Measurements from ENCODE around the gene RBM4B. TPM values are rescaled to one million over a fixed set of nuclear protein-coding genes. Genes with fewer than 3 reads are reported as not detected.
A peak's percentile ranks its signal among the peaks of the same experiment; 100 is the strongest.

Gene RBM4B
- total RNA-seq (2021) (14.1 to 21.3 TPM (median 20.3 TPM) in 3 replicates), Bru-seq, nascent RNA (percentile 83 among the genes with signal in this experiment)
- long read RNA-seq, experiment 1, transcript RBM4B-206 (2 exons, 1,646 nt) = minor isoform, 27 of 118 reads
- long read RNA-seq, experiment 1, transcript RBM4B-201 (4 exons, 1,840 nt) = major isoform, 35 of 118 reads
- long read RNA-seq, experiment 1, partial matches to known transcripts = 21 of 118 reads
- long read RNA-seq, experiment 1, other reads (novel, unspliced or antisense) = 31 of 118 reads
- long read RNA-seq, experiment 2, transcript RBM4B-201 (4 exons, 1,840 nt) = minor isoform, 9 of 35 reads
- long read RNA-seq, experiment 2, transcript RBM4B-206 (2 exons, 1,646 nt) = major isoform, 11 of 35 reads
- long read RNA-seq, experiment 2, partial matches to known transcripts = 2 of 35 reads
- long read RNA-seq, experiment 2, other reads (novel, unspliced or antisense) = 11 of 35 reads
- long read RNA-seq, experiment 3, transcript RBM4B-201 (4 exons, 1,840 nt) = minor isoform, 15 of 84 reads
- long read RNA-seq, experiment 3, transcript RBM4B-206 (2 exons, 1,646 nt) = major isoform, 46 of 84 reads
- long read RNA-seq, experiment 3, partial matches to known transcripts = 2 of 84 reads
- long read RNA-seq, experiment 3, other reads (novel, unspliced or antisense) = 17 of 84 reads

DNA sequence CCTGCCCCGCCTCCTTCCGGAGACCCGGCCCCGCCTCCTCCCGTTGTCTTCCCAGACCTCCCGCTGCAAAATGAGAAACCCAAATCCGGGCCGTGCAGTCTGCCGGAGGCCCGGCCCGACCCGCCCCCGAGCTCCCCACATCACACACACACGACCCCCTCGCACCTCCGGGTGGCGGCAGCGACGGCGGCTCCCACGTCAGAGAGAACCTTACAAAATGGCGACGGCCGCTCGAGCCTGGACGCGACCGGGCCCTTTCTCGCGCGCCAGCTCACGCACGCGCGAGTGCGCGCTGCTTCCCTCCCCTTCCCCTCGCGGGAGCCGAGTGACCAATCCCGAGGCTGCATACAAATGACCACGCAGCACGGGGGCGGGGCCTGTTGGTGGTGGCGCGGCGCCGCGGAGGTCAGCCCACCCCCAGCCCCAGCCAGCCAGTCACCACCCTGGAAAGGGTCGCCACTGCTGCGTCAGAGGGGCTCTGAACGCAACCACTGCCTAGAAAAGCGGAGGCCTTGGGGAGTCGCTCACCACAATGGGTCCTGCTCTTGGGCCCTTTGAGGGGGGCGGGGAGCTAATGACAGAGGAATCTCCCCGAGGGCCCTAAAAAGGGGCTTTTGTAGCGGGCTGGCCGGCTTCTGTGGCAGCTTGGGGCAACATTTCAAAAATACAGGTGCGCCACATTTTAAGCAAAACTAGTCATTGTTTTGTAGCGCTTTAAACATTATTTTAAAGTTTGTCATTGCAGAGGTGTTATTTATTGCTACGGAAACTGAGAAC lies at the start of gene RBM4B:
Gene RBM4B, minus strand, starts transcription at position 289 of the 777 bp plus-strand sequence. CDS start 808 bp downstream, outside the sequence.
- ATAC-seq (peak; percentile 95), DNase-seq (ENCODE audit: low spot score) (peak; percentile 98)
- Mint-ChIP-seq H3K9me3 (no peaks in the 10 kb centered on the region), H3K36me3 (peaks cover 12% of the 10 kb centered on the region), H3K27ac (peak within 1 kb of the TSS; percentile 100), H3K4me3 (peak within 1 kb of the TSS; percentile 89), H3K27me3 (ENCODE audit: low read depth) (no peaks in the 10 kb centered on the region), H3K4me1 (peaks cover 29% of the 10 kb centered on the region)
- ChIA-PET POLR2A (interaction anchor here (0.7 to 3.0 kb wide), 21 partner anchors 10 to 292 kb away, joined by 3 to 27 read pairs (median 5); partner anchors contain the start of genes ACTN3, BBS1, CCDC87 and CCS), CTCF (interaction anchor here (0.6 to 3.5 kb wide), 68 partner anchors 11 to 364 kb away, joined by 3 to 47 read pairs (median 5); partner anchors contain the start of genes ACTN3, BBS1, CCDC87 and CCS)
- TF ChIP-seq ERG (CRISPR knock-in tag; IDR thresholded peaks at IDR 0.05) (no peak), NR1H2 (CRISPR knock-in tag; IDR thresholded peaks at IDR 0.05) (no peak), ZNF423 (CRISPR knock-in tag; IDR thresholded peaks at IDR 0.05) (no peak), TEAD1 (CRISPR knock-in tag; IDR thresholded peaks at IDR 0.05) (peak; percentile 68), CBFB (CRISPR knock-in tag; IDR thresholded peaks at IDR 0.05; ENCODE audit: low read depth) (no peak), NFATC4 (CRISPR knock-in tag; IDR thresholded peaks at IDR 0.05) (no peak), GABPB1 (CRISPR knock-in tag; IDR thresholded peaks at IDR 0.05) (peak; percentile 65; the same call in 1 of the 2 replicates), CREM (CRISPR knock-in tag; IDR thresholded peaks at IDR 0.05) (peak; percentile 79), E2F1 (CRISPR knock-in tag; IDR thresholded peaks at IDR 0.05) (no peak), RORB (CRISPR knock-in tag; IDR thresholded peaks at IDR 0.05) (no peak), IRF2 (CRISPR knock-in tag; IDR thresholded peaks at IDR 0.05; ENCODE audit: borderline replicate concordance, low read depth) (no peak), ATF2 (CRISPR knock-in tag; IDR thresholded peaks at IDR 0.05; ENCODE audit: borderline replicate concordance, low read depth) (no peak), JAZF1 (CRISPR knock-in tag; IDR thresholded peaks at IDR 0.05) (no peak), AFF4 (CRISPR knock-in tag; IDR thresholded peaks at IDR 0.05; ENCODE audit: borderline replicate concordance) (no peak), ZNF219 (CRISPR knock-in tag; IDR thresholded peaks at IDR 0.05; ENCODE audit: borderline replicate concordance) (no peak)
- TF ChIP-seq, protein P1, sequence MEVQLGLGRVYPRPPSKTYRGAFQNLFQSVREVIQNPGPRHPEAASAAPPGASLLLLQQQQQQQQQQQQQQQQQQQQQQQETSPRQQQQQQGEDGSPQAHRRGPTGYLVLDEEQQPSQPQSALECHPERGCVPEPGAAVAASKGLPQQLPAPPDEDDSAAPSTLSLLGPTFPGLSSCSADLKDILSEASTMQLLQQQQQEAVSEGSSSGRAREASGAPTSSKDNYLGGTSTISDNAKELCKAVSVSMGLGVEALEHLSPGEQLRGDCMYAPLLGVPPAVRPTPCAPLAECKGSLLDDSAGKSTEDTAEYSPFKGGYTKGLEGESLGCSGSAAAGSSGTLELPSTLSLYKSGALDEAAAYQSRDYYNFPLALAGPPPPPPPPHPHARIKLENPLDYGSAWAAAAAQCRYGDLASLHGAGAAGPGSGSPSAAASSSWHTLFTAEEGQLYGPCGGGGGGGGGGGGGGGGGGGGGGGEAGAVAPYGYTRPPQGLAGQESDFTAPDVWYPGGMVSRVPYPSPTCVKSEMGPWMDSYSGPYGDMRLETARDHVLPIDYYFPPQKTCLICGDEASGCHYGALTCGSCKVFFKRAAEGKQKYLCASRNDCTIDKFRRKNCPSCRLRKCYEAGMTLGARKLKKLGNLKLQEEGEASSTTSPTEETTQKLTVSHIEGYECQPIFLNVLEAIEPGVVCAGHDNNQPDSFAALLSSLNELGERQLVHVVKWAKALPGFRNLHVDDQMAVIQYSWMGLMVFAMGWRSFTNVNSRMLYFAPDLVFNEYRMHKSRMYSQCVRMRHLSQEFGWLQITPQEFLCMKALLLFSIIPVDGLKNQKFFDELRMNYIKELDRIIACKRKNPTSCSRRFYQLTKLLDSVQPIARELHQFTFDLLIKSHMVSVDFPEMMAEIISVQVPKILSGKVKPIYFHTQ (CRISPR knock-in tag; IDR thresholded peaks at IDR 0.05) = no peak
- TF ChIP-seq, protein P2, sequence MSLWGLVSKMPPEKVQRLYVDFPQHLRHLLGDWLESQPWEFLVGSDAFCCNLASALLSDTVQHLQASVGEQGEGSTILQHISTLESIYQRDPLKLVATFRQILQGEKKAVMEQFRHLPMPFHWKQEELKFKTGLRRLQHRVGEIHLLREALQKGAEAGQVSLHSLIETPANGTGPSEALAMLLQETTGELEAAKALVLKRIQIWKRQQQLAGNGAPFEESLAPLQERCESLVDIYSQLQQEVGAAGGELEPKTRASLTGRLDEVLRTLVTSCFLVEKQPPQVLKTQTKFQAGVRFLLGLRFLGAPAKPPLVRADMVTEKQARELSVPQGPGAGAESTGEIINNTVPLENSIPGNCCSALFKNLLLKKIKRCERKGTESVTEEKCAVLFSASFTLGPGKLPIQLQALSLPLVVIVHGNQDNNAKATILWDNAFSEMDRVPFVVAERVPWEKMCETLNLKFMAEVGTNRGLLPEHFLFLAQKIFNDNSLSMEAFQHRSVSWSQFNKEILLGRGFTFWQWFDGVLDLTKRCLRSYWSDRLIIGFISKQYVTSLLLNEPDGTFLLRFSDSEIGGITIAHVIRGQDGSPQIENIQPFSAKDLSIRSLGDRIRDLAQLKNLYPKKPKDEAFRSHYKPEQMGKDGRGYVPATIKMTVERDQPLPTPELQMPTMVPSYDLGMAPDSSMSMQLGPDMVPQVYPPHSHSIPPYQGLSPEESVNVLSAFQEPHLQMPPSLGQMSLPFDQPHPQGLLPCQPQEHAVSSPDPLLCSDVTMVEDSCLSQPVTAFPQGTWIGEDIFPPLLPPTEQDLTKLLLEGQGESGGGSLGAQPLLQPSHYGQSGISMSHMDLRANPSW (CRISPR knock-in tag; conservative IDR thresholded peaks at IDR 0.05; ENCODE audit: low read depth) = no peak
- TF ChIP-seq, protein P3, sequence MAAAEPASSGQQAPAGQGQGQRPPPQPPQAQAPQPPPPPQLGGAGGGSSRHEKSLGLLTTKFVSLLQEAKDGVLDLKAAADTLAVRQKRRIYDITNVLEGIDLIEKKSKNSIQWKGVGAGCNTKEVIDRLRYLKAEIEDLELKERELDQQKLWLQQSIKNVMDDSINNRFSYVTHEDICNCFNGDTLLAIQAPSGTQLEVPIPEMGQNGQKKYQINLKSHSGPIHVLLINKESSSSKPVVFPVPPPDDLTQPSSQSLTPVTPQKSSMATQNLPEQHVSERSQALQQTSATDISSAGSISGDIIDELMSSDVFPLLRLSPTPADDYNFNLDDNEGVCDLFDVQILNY (CRISPR knock-in tag; IDR thresholded peaks at IDR 0.05) = peak; percentile 95

Data from WTC11 (cell line).